ENCODE data around the gene CDK14.

CDK14 gene

GRCh38 chr7:90692396-90692795 lies 96.3 kb downstream of the CDK14 start:
- no peak for TF ChIP-seq NFIC (IDR thresholded peaks at IDR 0.05)

DNA sequence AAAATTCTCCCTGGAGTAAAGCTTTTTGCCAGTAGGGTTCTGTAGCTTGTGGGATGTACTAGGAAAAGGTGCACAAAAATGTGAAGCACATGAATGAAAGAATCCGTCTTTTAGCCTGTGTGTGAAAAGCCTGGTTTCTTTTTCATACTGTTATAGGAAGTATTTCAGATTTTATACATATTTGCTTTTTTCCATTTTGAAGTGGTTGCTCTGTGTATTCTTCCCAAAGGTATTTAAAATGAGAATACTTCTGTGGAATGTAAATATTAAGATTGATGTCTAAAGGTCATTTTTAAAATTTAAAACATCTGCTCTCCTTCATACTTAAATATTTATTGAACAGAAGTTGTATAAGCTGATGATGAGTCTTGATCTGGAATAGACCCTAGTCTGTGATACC lies 96.8 kb downstream of the CDK14 start:
- no peak for TF ChIP-seq CEBPB (IDR thresholded peaks at IDR 0.05)
- no peak for TF ChIP-seq TAF1 (IDR thresholded peaks at IDR 0.05; ENCODE audit: low read depth)
- no peak for TF ChIP-seq MAX (IDR thresholded peaks at IDR 0.05)
- no peak for TF ChIP-seq EGR1 (IDR thresholded peaks at IDR 0.05)

DNA sequence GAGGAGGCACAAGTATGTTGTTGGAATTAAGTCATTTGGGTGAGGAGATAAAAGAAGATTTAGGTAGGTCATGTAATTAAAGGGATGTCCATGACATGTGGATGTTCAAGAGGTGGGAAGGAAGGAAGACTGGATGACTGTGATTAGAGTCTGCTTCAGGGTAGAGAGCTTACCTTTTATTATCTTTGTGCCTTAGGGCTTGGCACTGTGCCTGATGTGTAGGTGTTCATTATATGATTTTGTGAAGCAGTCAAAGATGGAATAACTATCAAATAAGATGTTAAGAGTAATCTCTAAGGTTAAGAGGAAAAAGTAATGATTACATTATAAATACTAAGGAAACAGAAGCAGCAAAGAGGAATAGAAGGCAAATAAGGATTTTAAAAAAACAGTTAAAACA lies 97.8 kb downstream of the CDK14 start:
- TF ChIP-seq CEBPB (IDR thresholded peaks at IDR 0.05) (no peak), EP300 (IDR thresholded peaks at IDR 0.05; ENCODE audit: borderline replicate concordance) (no peak), CREB1 (IDR thresholded peaks at IDR 0.05; ENCODE audit: low read depth) (no peak), TEAD4 (IDR thresholded peaks at IDR 0.05) (no peak), RAD21 (IDR thresholded peaks at IDR 0.05; ENCODE audit: low read depth) (no peak), TAF1 (IDR thresholded peaks at IDR 0.05; ENCODE audit: low read depth) (no peak), YY1 (IDR thresholded peaks at IDR 0.05; ENCODE audit: low read depth) (no peak), REST (IDR thresholded peaks at IDR 0.05; ENCODE audit: low read depth) (no peak)

DNA sequence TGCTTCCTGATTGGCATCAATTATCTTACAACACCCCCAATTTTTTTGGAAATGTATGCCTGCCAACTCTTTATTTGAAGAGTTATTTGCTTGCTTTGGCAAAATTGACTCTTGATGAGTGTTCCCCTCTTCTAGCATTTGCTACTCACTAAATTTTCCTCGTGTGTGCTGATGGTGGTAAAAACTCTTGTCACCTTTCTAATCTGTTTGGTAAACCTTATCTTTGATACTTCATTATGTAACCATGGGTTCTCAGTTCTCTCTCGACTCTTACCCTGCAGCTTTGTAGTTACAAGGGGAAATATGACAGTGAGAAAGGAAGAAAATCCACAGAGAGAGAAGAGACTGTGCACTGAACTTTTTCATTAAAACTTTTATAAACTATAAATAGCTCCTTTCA lies 102.5 kb downstream of the CDK14 start:
- TF ChIP-seq TEAD4 (IDR thresholded peaks at IDR 0.05) (no peak), REST (IDR thresholded peaks at IDR 0.05; ENCODE audit: low read depth) (no peak), YY1 (IDR thresholded peaks at IDR 0.05; ENCODE audit: low read depth) (no peak), ZBTB7A (IDR thresholded peaks at IDR 0.05; ENCODE audit: low read depth) (no peak)

- no peak for TF ChIP-seq TCF12 (IDR thresholded peaks at IDR 0.05; ENCODE audit: low read depth)
- TF ChIP-seq TAF1 (IDR thresholded peaks at IDR 0.05; ENCODE audit: low read depth), result no peak
- TF ChIP-seq CEBPB (IDR thresholded peaks at IDR 0.05), result no peak
- no peak for TF ChIP-seq YY1 (IDR thresholded peaks at IDR 0.05; ENCODE audit: low read depth)
- no peak for TF ChIP-seq NFIC (IDR thresholded peaks at IDR 0.05)
- TF ChIP-seq MAX (IDR thresholded peaks at IDR 0.05), result no peak
- TF ChIP-seq CREB1 (IDR thresholded peaks at IDR 0.05; ENCODE audit: low read depth), result no peak
- TF ChIP-seq REST (IDR thresholded peaks at IDR 0.05; ENCODE audit: low read depth), result no peak
Observed at GRCh38 chr7:90701021-90701420, 104.9 kb downstream of the CDK14 start.

DNA sequence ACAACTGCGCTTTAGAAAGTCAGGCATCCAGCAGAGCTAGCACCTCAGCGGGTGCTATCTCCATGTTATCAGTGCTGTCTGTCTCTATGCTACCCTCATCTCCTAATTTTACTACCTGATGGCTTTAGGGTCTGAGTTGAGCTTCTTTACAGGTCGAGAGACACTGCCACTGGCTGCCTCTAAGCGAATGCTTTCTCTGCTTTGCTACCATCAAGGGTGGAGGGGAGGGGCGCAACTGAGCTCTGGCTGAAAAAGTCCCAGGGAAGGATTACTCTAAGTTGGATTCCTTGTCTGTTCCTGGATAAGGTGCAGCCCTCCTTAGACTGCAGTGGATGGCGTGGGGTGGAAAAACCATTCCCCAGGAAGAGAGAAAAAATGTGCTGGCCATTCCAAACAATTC lies 105.7 kb downstream of the CDK14 start:
- no peak for TF ChIP-seq USF1 (IDR thresholded peaks at IDR 0.05)
- no peak for TF ChIP-seq CREB1 (IDR thresholded peaks at IDR 0.05; ENCODE audit: low read depth)
- no peak for TF ChIP-seq TAF1 (IDR thresholded peaks at IDR 0.05; ENCODE audit: low read depth)
- no peak for TF ChIP-seq TEAD4 (IDR thresholded peaks at IDR 0.05)
- TF ChIP-seq RAD21 (IDR thresholded peaks at IDR 0.05; ENCODE audit: low read depth), result no peak
- TF ChIP-seq MAX (IDR thresholded peaks at IDR 0.05), result no peak
- TF ChIP-seq CEBPB (IDR thresholded peaks at IDR 0.05), result no peak
- TF ChIP-seq EP300 (IDR thresholded peaks at IDR 0.05; ENCODE audit: borderline replicate concordance), result no peak
- no peak for TF ChIP-seq REST (IDR thresholded peaks at IDR 0.05; ENCODE audit: low read depth)
- TF ChIP-seq NFIC (IDR thresholded peaks at IDR 0.05), result no peak
- TF ChIP-seq TCF12 (IDR thresholded peaks at IDR 0.05; ENCODE audit: low read depth), result no peak
- TF ChIP-seq YY1 (IDR thresholded peaks at IDR 0.05; ENCODE audit: low read depth), result no peak
- no peak for TF ChIP-seq FOXM1 (IDR thresholded peaks at IDR 0.05; ENCODE audit: borderline replicate concordance, low read depth)
- no peak for TF ChIP-seq ZBTB7A (IDR thresholded peaks at IDR 0.05; ENCODE audit: low read depth)
- no peak for TF ChIP-seq EGR1 (IDR thresholded peaks at IDR 0.05)
